Iris pigment epithelial cell (primary cell): ENCODE data around the gene LIN28B.
"Not testable (repeated sequence)": the region's sequence is repeated elsewhere in the genome, so short reads cannot be mapped to it uniquely, and the experiment has no call there.

Source experiments
- DNase-seq: peaks from one replicate; pipeline ENCODE4 v3.0.0-alpha.2; 2011; ENCODE audit warnings: low read depth

The LIN28B gene

GRCh38 chr6:105069821-105070445, 113.0 kb downstream of the LIN28B start:
- DNase-seq: peak; percentile 31

- DNase-seq: peak; percentile 76
These were observed 115.9 kb downstream of the LIN28B start for GRCh38 chr6:105072798-105073199.

DNA sequence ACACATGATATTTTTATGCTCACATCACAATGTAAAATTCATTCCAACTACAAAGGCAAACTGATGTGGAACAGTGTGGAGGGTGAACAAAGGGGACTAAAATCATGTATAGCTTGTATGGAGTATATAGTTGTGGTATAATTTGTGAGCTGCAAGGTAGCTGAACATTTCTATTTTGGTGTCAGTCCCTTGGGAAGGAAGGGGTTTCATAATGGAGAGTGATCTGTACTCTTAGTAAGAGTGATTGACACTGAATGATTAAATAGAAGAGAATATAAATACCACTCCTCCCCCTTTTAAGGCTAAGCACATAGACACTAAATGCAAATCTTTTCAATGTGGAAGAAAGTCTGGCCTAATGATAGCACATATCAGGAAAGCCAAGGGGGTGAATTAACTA, 118.3 kb downstream of the LIN28B start:
- no peak for DNase-seq

- DNase-seq: not testable (repeated sequence)
These were observed 119.5 kb downstream of the LIN28B start for GRCh38 chr6:105076418-105076817.

DNA sequence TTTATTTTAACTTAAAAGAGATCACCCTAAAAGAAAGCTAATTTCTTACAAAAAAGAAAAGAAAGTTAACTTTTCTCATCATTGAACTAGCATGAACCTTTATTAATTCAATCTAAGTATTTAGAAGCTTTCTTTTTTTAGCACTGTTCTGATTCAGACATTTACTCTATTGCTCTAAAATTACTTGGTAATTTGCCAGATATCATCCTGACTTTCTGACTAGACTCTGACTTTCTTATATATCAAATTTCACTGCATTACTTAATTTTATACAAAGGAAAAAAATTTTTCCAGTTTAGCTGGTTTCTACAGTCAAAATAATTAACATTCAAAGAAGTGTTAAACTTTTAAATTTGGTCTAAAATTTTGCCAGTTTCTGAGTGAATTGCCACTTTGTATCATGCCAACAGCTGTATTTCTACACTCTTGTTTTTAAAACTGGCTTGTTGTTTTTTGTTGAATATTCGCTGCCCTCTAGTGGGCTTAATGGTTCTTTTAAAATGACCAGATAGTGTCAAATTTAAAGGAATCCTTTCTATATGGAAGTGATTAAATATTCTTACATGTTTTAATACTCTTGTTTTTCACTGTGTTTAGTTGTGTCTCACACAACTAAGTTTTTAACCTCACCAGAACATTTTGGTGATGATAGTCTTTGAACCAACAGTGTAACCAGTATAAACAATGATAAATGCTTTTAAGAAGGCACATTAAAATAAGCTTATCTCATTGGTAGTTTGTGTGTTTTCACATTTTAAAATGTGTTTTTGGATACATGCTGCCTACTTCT, 120.9 kb downstream of the LIN28B start:
- peak; percentile 67 for DNase-seq

DNA sequence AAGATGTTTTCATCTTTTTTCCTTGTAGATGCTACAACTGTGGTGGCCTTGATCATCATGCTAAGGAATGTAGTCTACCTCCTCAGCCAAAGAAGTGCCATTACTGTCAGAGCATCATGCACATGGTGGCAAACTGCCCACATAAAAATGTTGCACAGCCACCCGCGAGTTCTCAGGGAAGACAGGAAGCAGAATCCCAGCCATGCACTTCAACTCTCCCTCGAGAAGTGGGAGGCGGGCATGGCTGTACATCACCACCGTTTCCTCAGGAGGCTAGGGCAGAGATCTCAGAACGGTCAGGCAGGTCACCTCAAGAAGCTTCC, 121.4 kb downstream of the LIN28B start:
- no peak for DNase-seq

DNA sequence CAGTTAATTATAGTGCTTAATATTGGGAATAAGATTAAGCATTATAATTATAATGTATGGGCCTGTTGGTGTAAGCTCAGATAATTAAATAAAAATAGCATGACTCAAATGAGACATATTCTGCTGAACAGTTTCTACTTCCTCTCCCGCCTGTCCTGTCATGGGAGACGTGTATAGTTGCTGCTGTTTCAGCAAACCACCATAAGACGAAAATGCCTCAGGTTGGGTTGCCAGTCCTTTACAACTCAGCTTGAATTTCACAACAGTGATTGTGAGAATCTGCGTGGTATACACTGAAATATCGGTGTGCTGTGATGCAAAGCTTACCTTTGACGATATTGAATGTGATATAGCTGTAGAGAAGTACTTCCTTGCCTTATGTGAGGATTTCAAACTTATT, 123.4 kb downstream of the LIN28B start:
- DNase-seq: no peak

- not testable (repeated sequence) for DNase-seq
These were observed 124.8 kb downstream of the LIN28B start for GRCh38 chr6:105081662-105082061.

DNA sequence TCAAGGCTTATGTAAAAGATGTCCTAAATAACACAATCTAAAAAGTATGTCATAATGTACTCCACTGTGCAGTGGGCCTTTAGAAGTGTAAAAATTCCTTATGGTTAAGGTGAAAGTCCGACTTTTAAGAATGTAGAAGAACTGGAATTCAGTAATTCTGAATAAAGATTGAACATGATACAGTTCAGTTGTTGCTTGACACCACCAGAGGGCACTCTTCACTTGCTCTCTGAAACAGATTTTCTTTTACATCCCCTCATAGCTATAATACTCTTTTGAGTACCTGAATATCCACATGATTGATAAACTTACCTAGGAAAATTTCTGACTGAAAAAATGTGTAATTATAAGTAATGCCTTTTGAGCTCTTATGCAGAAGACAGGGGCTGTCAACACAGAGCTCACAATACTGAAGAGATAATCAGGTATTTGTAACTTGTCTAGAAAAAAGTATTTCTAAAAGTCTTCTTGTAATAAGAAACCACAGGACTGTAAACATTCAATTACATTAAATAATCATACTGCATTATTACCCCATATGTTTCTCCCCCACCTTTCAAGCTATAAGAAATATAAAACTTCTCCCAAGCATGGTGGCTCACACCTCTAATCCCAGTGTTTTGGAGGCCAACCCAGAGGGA, 130.8 kb downstream of the LIN28B start:
- peak; percentile 60 for DNase-seq

- DNase-seq: no peak
These were observed 134.4 kb downstream of the LIN28B start for GRCh38 chr6:105091140-105091829.

GRCh38 chr6:105094133-105094640, 137.3 kb downstream of the LIN28B start:
- no peak for DNase-seq

GRCh38 chr6:105095139-105095538, 138.2 kb downstream of the LIN28B start:
- no peak for DNase-seq

- no peak for DNase-seq
These were observed 140.4 kb downstream of the LIN28B start for GRCh38 chr6:105097288-105097687.

GRCh38 chr6:105099371-105099770, 142.5 kb downstream of the LIN28B start:
- no peak for DNase-seq

- DNase-seq: no peak
These were observed 145.3 kb downstream of the LIN28B start for GRCh38 chr6:105102186-105102585.

GRCh38 chr6:105105094-105105493, 148.2 kb downstream of the LIN28B start:
- DNase-seq: no peak

DNA sequence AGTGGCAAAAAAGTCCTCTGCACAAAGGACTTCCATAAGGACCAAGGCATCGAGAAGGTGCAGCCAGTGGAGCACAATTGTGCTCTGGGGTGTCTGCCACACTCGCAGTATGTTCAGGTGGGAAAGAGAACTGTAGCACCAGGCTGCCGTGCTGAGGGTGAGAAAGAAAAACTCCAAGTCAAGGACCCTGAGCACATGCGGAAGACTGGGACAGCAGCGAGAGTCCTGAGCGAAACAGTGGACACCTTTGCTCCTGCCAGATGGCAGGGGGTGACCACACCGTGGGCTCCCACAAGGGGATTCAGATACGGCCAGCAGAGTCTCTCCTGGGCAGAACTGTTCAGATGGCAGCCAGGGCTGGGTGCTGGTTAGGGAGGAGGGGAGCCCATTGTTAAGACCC, 149.4 kb downstream of the LIN28B start:
- no peak for DNase-seq

GRCh38 chr6:105107207-105107606, 150.3 kb downstream of the LIN28B start:
- no peak for DNase-seq

GRCh38 chr6:105108631-105109262, 151.8 kb downstream of the LIN28B start:
- DNase-seq: no peak

- no peak for DNase-seq
These were observed 153.3 kb downstream of the LIN28B start for GRCh38 chr6:105109955-105110895.

GRCh38 chr6:105111105-105111504, 154.2 kb downstream of the LIN28B start:
- DNase-seq: no peak
